Thyroid gland (tissue), 4 donors: Measurements from ENCODE around the gene E4F1.

Experiments used
- POLR2A ChIP-seq, 2 donors: fragments of 450-650 bp; IDR thresholded peaks; one replicate each; pipeline ENCODE4 v1.6.1; 2017; ENCODE audit warnings: antibody characterized with exemption in 2 of 2, mild to moderate bottlenecking in 2 of 2, moderate library complexity in 1 of 2
- TF ChIP-seq, protein P1 (sequence below), 6 experiments: fragments of 200-600 bp in 3 of 6; fragments of 450-650 bp in 3 of 6; sonication (generic) in 3 of 6; IDR thresholded peaks; one replicate each; pipeline ENCODE4 v1.5.1; 2016 to 2019; ENCODE audit warnings: antibody characterized with exemption in 6 of 6, mild to moderate bottlenecking in 2 of 6, inconsistent platforms in 1 of 6, moderate library complexity in 1 of 6

DNA sequence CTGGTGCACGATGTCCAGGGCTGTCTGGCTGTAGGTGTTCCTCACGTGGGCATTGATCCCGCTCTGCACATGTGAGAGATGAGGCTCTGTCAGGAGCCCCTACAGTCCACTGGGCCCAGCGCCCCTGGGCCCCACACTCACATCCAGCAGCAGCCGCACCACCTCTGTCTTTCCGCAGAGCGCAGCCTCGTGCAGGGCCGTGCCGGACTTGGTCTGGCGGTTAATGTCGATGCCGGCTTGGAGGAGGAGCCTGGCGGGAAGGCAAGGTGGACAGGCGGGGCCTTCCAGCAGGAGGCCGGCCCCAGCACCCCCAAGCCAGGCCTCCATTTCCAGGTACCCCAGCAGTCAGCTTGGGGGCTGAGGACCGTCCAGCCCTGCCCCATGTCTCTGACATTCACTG lies 36.2 kb upstream of the E4F1 start:
- TF ChIP-seq, protein P1, sequence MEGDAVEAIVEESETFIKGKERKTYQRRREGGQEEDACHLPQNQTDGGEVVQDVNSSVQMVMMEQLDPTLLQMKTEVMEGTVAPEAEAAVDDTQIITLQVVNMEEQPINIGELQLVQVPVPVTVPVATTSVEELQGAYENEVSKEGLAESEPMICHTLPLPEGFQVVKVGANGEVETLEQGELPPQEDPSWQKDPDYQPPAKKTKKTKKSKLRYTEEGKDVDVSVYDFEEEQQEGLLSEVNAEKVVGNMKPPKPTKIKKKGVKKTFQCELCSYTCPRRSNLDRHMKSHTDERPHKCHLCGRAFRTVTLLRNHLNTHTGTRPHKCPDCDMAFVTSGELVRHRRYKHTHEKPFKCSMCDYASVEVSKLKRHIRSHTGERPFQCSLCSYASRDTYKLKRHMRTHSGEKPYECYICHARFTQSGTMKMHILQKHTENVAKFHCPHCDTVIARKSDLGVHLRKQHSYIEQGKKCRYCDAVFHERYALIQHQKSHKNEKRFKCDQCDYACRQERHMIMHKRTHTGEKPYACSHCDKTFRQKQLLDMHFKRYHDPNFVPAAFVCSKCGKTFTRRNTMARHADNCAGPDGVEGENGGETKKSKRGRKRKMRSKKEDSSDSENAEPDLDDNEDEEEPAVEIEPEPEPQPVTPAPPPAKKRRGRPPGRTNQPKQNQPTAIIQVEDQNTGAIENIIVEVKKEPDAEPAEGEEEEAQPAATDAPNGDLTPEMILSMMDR (IDR thresholded peaks at IDR 0.05) = no peak
- no peak for TF ChIP-seq POLR2A (IDR thresholded peaks at IDR 0.05)
